HepG2 (cell line): ENCODE data around the gene ATP13A4. TPM values are rescaled to one million over a fixed set of nuclear protein-coding genes. Genes with fewer than 3 reads are reported as not detected.

ENCODE experiments used
- GABPB1 ChIP-seq: IDR thresholded peaks from 2 replicates; pipeline ENCODE4 v1.6.1; 2016; ENCODE audit warnings: mild to moderate bottlenecking, missing genetic modification reagents, moderate library complexity, missing compliant biosample characterization
- HMGXB3 ChIP-seq: sonication (generic); formaldehyde crosslinking; IDR thresholded peaks from 2 replicates; pipeline ENCODE4 v1.4.0; 2020; ENCODE audit warnings: missing genetic modification reagents, borderline replicate concordance
- IKZF4 ChIP-seq: sonication (generic); formaldehyde crosslinking; IDR thresholded peaks from 2 replicates; pipeline ENCODE4 v1.5.1; 2020; ENCODE audit warnings: borderline replicate concordance, mild to moderate bottlenecking, low read depth, missing genetic modification reagents; ENCODE audit errors: not compliant biosample characterization
- JUN ChIP-seq: sonication (generic); formaldehyde crosslinking; IDR thresholded peaks from 2 replicates; pipeline ENCODE4 v1.4.0; 2020; ENCODE audit warnings: mild to moderate bottlenecking, missing genetic modification reagents
- KAT8 ChIP-seq: IDR thresholded peaks from 2 replicates; pipeline ENCODE4 v1.6.1; 2016; ENCODE audit warnings: missing genetic modification reagents, missing compliant biosample characterization
- ZBTB1 ChIP-seq: sonication (generic); formaldehyde crosslinking; IDR thresholded peaks from 2 replicates; pipeline ENCODE4 v1.4.0; 2020; ENCODE audit warnings: missing genetic modification reagents, borderline replicate concordance
- ZFP37 ChIP-seq: sonication (generic); formaldehyde crosslinking; IDR thresholded peaks from 2 replicates; pipeline ENCODE4 v1.4.0; 2020; ENCODE audit warnings: missing genetic modification reagents, borderline replicate concordance
- ZNF292 ChIP-seq: sonication (generic); formaldehyde crosslinking; IDR thresholded peaks from 2 replicates; pipeline ENCODE4 v1.8.1; 2022; ENCODE audit warnings: mild to moderate bottlenecking, low read depth, missing genetic modification reagents, borderline replicate concordance
- ZNF724P ChIP-seq: sonication (generic); formaldehyde crosslinking; IDR thresholded peaks from 2 replicates; pipeline ENCODE4 v1.8.0; 2022; ENCODE audit warnings: missing genetic modification reagents, borderline replicate concordance
- ZUFSP ChIP-seq: sonication (generic); formaldehyde crosslinking; IDR thresholded peaks from 2 replicates; pipeline ENCODE4 v1.9.0; 2021; ENCODE audit warnings: missing genetic modification reagents, mild to moderate bottlenecking, borderline replicate concordance
- polyA plus RNA-seq, 8 experiments: library from polyadenylated mRNA; depleted of rRNA in 3 of 8; stranded (reverse) in 7 of 8; unstranded in 1 of 8; fragments of >200 nt; fragmentation: Illumina TruSeq in 4 of 8; extraction: Trizol in 4 of 8; gene quantifications; 2 replicates each; pipeline versions ENCODE4 v1.2.1 to v1.2.3, GENCODE V29; 2011 to 2016; ENCODE audit warnings: low read depth in 4 of 8, missing spikeins in 1 of 8, mixed read lengths in 1 of 8; ENCODE audit not compliant: insufficient read depth in 1 of 8
- total RNA-seq, 5 experiments: library from RNA; depleted of rRNA; stranded (reverse); fragments of >200 nt; fragmentation: Illumina TruSeq; extraction: Trizol; gene quantifications; 2 replicates each; pipeline ENCODE4 v1.2.3, GENCODE V29; 2016; ENCODE audit warnings: low read depth in 1 of 5
- TF ChIP-seq, protein P1 (sequence below): sonication (generic); formaldehyde crosslinking; IDR thresholded peaks from 2 replicates; pipeline ENCODE4 v1.5.1; 2020; ENCODE audit warnings: missing genetic modification reagents, mild to moderate bottlenecking, borderline replicate concordance
- TF ChIP-seq, protein P2 (sequence below): sonication (generic); formaldehyde crosslinking; conservative IDR thresholded peaks from 2 replicates; pipeline ENCODE4 v1.8.0; 2022; ENCODE audit warnings: missing genetic modification reagents
- TF ChIP-seq, protein P3 (sequence below): sonication (generic); formaldehyde crosslinking; IDR thresholded peaks from 2 replicates; pipeline ENCODE4 v1.4.0; 2020; ENCODE audit warnings: missing genetic modification reagents, borderline replicate concordance

The ATP13A4 gene
- total and polyA plus RNA-seq, 2 of the 13 experiments (the other 11 are each of a cell fraction or from before 2014, with no cell fraction given) = 0.01 to 0.07 TPM

GRCh38 chr3:193592841-193593667 is 38.4 kb upstream of the ATP13A4 start, which contains the start of gene OPA1 (continued):
- TF ChIP-seq, protein P1, sequence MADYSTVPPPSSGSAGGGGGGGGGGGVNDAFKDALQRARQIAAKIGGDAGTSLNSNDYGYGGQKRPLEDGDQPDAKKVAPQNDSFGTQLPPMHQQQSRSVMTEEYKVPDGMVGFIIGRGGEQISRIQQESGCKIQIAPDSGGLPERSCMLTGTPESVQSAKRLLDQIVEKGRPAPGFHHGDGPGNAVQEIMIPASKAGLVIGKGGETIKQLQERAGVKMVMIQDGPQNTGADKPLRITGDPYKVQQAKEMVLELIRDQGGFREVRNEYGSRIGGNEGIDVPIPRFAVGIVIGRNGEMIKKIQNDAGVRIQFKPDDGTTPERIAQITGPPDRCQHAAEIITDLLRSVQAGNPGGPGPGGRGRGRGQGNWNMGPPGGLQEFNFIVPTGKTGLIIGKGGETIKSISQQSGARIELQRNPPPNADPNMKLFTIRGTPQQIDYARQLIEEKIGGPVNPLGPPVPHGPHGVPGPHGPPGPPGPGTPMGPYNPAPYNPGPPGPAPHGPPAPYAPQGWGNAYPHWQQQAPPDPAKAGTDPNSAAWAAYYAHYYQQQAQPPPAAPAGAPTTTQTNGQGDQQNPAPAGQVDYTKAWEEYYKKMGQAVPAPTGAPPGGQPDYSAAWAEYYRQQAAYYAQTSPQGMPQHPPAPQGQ (CRISPR knock-in tag) = peak; percentile 94; the same call in 1 of the 2 replicates
- TF ChIP-seq ZNF292 (CRISPR knock-in tag) = peak; percentile 68; the same call in 1 of the 2 replicates
- TF ChIP-seq, protein P2, sequence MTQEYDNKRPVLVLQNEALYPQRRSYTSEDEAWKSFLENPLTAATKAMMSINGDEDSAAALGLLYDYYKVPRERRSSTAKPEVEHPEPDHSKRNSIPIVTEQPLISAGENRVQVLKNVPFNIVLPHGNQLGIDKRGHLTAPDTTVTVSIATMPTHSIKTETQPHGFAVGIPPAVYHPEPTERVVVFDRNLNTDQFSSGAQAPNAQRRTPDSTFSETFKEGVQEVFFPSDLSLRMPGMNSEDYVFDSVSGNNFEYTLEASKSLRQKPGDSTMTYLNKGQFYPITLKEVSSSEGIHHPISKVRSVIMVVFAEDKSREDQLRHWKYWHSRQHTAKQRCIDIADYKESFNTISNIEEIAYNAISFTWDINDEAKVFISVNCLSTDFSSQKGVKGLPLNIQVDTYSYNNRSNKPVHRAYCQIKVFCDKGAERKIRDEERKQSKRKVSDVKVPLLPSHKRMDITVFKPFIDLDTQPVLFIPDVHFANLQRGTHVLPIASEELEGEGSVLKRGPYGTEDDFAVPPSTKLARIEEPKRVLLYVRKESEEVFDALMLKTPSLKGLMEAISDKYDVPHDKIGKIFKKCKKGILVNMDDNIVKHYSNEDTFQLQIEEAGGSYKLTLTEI (CRISPR knock-in tag) = no peak
- TF ChIP-seq ZNF724P (CRISPR knock-in tag) = peak; percentile 80; the same call in 1 of the 2 replicates
- peak; percentile 100 for TF ChIP-seq KAT8 (CRISPR knock-in tag)
- no peak for TF ChIP-seq ZFP37 (CRISPR knock-in tag)
- no peak; the same call in 1 of the 2 replicates for TF ChIP-seq JUN (CRISPR knock-in tag)
- TF ChIP-seq GABPB1 (CRISPR knock-in tag) = peak; percentile 100
- TF ChIP-seq ZUFSP (CRISPR knock-in tag) = no peak
- TF ChIP-seq ZBTB1 (CRISPR knock-in tag) = no peak
- TF ChIP-seq HMGXB3 (CRISPR knock-in tag) = peak; percentile 88
- no peak for TF ChIP-seq IKZF4
- TF ChIP-seq, protein P3, sequence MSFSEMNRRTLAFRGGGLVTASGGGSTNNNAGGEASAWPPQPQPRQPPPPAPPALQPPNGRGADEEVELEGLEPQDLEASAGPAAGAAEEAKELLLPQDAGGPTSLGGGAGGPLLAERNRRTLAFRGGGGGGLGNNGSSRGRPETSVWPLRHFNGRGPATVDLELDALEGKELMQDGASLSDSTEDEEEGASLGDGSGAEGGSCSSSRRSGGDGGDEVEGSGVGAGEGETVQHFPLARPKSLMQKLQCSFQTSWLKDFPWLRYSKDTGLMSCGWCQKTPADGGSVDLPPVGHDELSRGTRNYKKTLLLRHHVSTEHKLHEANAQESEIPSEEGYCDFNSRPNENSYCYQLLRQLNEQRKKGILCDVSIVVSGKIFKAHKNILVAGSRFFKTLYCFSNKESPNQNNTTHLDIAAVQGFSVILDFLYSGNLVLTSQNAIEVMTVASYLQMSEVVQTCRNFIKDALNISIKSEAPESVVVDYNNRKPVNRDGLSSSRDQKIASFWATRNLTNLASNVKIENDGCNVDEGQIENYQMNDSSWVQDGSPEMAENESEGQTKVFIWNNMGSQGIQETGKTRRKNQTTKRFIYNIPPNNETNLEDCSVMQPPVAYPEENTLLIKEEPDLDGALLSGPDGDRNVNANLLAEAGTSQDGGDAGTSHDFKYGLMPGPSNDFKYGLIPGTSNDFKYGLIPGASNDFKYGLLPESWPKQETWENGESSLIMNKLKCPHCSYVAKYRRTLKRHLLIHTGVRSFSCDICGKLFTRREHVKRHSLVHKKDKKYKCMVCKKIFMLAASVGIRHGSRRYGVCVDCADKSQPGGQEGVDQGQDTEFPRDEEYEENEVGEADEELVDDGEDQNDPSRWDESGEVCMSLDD (CRISPR knock-in tag) = peak; percentile 37; the same call in 1 of the 2 replicates
